ENCODE measurements around the gene NOTCH4. TPM values are rescaled to one million over a fixed set of nuclear protein-coding genes. Genes with fewer than 3 reads are reported as not detected.
A peak's percentile ranks its signal among the peaks of the same experiment; 100 is the strongest.
"Not testable (repeated sequence)": the region's sequence is repeated elsewhere in the genome, so short reads cannot be mapped to it uniquely, and the experiment has no call there.

Gene NOTCH4
- total and polyA plus RNA-seq, 9 of the 15 experiments (the other 6 are each of a cell fraction or from before 2014, with no cell fraction given) = 0.24 to 4.3 (median 1.7) TPM

DNA sequence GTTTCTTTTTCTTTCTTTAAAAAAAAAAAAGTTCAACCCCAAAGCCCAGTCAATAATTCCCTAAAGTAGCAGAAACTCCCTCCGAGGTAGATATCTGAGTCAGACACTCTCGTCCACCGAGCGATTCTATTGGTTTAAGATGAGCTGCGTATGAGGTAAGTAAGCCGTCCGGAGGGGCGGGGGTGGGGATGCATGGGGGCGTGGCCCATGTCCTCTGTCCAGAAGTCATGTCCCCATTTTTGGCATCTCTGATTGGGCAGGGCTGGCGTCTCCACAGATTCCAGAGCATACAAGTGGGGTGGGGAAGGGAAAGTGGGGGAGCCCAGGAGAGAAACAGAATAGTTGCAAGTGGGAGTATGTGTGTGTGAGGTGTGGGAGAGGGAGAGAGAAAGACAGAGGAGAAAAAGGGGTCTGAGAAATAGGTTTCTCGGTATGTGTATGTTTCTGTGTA is 38.2 kb downstream of the NOTCH4 start:
- H3K9me1 ChIP-seq (ENCODE audit: control insufficient read depth, insufficient read depth, low read length); BruUV-seq (replicated peaks); in situ Hi-C loops (cut with MboI); H2AFZ ChIP-seq (ENCODE audit: low read depth, low read length); H3K4me3 ChIP-seq; H4K20me1 ChIP-seq (replicated peaks; ENCODE audit: control insufficient read depth, insufficient read depth, low read length); intact Hi-C loops (cut with micrococcal nuclease); H3K9me3 ChIP-seq (replicated peaks; ENCODE audit: control insufficient read depth, insufficient read depth, low read depth, low read length); CTCF ChIA-PET (ENCODE audit: low intra/inter-chr PET ratio); H3K27me3 ChIP-seq (ENCODE audit: control insufficient read depth in 2 of 2, insufficient read depth in 2 of 2, low read length in 2 of 2): not testable (repeated sequence)
- H3K27ac ChIP-seq (ENCODE audit: extremely low read depth, low read depth, low read length) = peak overlapping the region; percentile 68
- H3K36me3 ChIP-seq (ENCODE audit: control insufficient read depth, insufficient read depth, low read length) = peaks cover 70% of the 10 kb centered on the region; the same call in 2 of the 3 replicates
- peak overlapping the region in 1 of 2 experiments; percentile 42; a peak in 3 of 4 replicates for H3K9ac ChIP-seq (ENCODE audit: insufficient read depth in 1 of 2, low read depth in 2 of 2, low read length in 2 of 2)
- peaks cover 60% of the 10 kb centered on the region for H3K79me2 ChIP-seq (ENCODE audit: control insufficient read depth, insufficient read depth, low read length)
- FAIRE-seq (peak; percentile 98), ATAC-seq (peak; percentile 81), DNase-seq (ENCODE audit: extremely low read depth in 1 of 4, low spot score in 3 of 4) (peak; percentile 71 to 97 (median 82))
- WGBS (ENCODE audit: insufficient coverage, low coverage, missing lambda C conversion rate) = 7% methylated on average over 11 of the region's 11 CpGs
- H3K4me1 ChIP-seq (replicated peaks in 1 of 2; ENCODE audit: control insufficient read depth in 2 of 2, insufficient read depth in 2 of 2, low read length in 2 of 2) = peaks cover 60 to 75% of the 10 kb centered on the region in 2 experiments
- H3K4me2 ChIP-seq (ENCODE audit: insufficient read depth, low read length) = peak overlapping the region; percentile 26; the same call in 1 of the 2 replicates
- POLR2A ChIA-PET = interaction anchor here (0.6 to 1.0 kb wide), 2 partner anchors 10 to 217 kb away, joined by 3 read pairs; partner anchors contain the start of gene AGPAT1
- TF ChIP-seq POLR2A (conservative IDR thresholded peaks at IDR 0.05) (peak; percentile 68), ZBTB26 (CRISPR knock-in tag; IDR thresholded peaks at IDR 0.05) (0 out of 2 replicates have a peak, but pooled peaks have one; percentile 18), SUPT5H (IDR thresholded peaks at IDR 0.05) (peak; percentile 70), HDAC1 (IDR thresholded peaks at IDR 0.05) (0 out of 4 replicates have a peak, but pooled peaks of 1 of the 2 experiments have one; percentile 38), VEZF1 (CRISPR knock-in tag; IDR thresholded peaks at IDR 0.05) (peak; percentile 64), EP300 (IDR thresholded peaks at IDR 0.05; ENCODE audit: low read length) (peak; percentile 14; the same call in 1 of the 2 replicates), ARHGAP35 (IDR thresholded peaks at IDR 0.05; ENCODE audit: partially characterized antibody) (peak; percentile 77), ELF4 (CRISPR knock-in tag; IDR thresholded peaks at IDR 0.05) (peak; percentile 82), OTX1 (CRISPR knock-in tag; IDR thresholded peaks at IDR 0.05) (peak; percentile 87), POLR2B (IDR thresholded peaks at IDR 0.05; ENCODE audit: low read depth, partially characterized antibody) (peak; percentile 79), PHF20 (IDR thresholded peaks at IDR 0.05; ENCODE audit: partially characterized antibody) (peak; percentile 30), HBP1 (CRISPR knock-in tag; IDR thresholded peaks at IDR 0.05) (peak; percentile 83)
- TF ChIP-seq, protein P1, sequence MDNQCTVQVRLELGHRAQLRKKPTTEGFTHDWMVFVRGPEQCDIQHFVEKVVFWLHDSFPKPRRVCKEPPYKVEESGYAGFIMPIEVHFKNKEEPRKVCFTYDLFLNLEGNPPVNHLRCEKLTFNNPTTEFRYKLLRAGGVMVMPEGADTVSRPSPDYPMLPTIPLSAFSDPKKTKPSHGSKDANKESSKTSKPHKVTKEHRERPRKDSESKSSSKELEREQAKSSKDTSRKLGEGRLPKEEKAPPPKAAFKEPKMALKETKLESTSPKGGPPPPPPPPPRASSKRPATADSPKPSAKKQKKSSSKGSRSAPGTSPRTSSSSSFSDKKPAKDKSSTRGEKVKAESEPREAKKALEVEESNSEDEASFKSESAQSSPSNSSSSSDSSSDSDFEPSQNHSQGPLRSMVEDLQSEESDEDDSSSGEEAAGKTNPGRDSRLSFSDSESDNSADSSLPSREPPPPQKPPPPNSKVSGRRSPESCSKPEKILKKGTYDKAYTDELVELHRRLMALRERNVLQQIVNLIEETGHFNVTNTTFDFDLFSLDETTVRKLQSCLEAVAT (IDR thresholded peaks at IDR 0.05) = 0 out of 4 replicates have a peak, but pooled peaks of 1 of the 2 experiments have one; percentile 20
- TF ChIP-seq, protein P2, sequence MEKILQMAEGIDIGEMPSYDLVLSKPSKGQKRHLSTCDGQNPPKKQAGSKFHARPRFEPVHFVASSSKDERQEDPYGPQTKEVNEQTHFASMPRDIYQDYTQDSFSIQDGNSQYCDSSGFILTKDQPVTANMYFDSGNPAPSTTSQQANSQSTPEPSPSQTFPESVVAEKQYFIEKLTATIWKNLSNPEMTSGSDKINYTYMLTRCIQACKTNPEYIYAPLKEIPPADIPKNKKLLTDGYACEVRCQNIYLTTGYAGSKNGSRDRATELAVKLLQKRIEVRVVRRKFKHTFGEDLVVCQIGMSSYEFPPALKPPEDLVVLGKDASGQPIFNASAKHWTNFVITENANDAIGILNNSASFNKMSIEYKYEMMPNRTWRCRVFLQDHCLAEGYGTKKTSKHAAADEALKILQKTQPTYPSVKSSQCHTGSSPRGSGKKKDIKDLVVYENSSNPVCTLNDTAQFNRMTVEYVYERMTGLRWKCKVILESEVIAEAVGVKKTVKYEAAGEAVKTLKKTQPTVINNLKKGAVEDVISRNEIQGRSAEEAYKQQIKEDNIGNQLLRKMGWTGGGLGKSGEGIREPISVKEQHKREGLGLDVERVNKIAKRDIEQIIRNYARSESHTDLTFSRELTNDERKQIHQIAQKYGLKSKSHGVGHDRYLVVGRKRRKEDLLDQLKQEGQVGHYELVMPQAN (IDR thresholded peaks at IDR 0.05; ENCODE audit: borderline replicate concordance) = 0 out of 2 replicates have a peak, but pooled peaks have one; percentile 24

Data from K562 (cell line).